Measurements from ENCODE around the gene TBX18. TPM values are rescaled to one million over a fixed set of nuclear protein-coding genes. Genes with fewer than 3 reads are reported as not detected.

TBX18 gene
- total RNA-seq, 3 donors from 2014 or later: 0.23 to 1.7 (median 0.82) TPM

DNA sequence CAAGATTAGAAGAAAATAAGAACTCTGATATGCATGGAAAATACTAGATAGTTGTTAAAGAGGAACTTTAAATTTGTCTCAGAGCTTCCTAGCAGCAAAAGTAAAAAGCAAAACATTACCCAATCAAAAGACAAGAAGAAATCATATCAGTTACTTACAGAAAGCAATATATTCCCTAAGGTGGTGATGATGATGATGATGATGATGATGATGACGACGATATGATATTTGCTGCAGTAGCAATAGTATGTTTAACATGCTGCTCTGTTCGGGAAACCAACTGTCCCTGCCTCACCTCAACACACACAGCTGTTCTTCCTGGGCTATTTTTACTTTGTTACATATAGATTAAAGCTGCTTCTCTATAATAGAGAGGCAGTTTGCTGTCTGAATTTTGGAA is 12.0 kb upstream of the TBX18 start:
- Histone ChIP-seq H3K4me1 (ENCODE audit: low read depth) (peaks cover 3% of the 10 kb centered on the region), H3K36me3 (ENCODE audit: low read depth) (no peaks in the 10 kb centered on the region), H3K9me3 (no peaks in the 10 kb centered on the region), H3K4me3 (no peak overlapping the region)
- no peak for ATAC-seq
- no peak for DNase-seq
- TF ChIP-seq, protein P1, sequence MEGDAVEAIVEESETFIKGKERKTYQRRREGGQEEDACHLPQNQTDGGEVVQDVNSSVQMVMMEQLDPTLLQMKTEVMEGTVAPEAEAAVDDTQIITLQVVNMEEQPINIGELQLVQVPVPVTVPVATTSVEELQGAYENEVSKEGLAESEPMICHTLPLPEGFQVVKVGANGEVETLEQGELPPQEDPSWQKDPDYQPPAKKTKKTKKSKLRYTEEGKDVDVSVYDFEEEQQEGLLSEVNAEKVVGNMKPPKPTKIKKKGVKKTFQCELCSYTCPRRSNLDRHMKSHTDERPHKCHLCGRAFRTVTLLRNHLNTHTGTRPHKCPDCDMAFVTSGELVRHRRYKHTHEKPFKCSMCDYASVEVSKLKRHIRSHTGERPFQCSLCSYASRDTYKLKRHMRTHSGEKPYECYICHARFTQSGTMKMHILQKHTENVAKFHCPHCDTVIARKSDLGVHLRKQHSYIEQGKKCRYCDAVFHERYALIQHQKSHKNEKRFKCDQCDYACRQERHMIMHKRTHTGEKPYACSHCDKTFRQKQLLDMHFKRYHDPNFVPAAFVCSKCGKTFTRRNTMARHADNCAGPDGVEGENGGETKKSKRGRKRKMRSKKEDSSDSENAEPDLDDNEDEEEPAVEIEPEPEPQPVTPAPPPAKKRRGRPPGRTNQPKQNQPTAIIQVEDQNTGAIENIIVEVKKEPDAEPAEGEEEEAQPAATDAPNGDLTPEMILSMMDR (IDR thresholded peaks at IDR 0.05): no peak
- intact Hi-C loops (cut with DNase I, micrococcal nuclease): no loop called here

GRCh38 chr6:84775751-84776150 is 11.4 kb upstream of the TBX18 start:
- DNase-seq: no peak
- Histone ChIP-seq H3K4me3 (no peak overlapping the region), H3K9me3 (no peaks in the 10 kb centered on the region), H3K36me3 (ENCODE audit: low read depth) (no peaks in the 10 kb centered on the region), H3K4me1 (ENCODE audit: low read depth) (peaks cover 3% of the 10 kb centered on the region)
- intact Hi-C loops (cut with DNase I, micrococcal nuclease): no loop called here
- no peak for ATAC-seq
- TF ChIP-seq, protein P1 (IDR thresholded peaks at IDR 0.05): no peak

DNA sequence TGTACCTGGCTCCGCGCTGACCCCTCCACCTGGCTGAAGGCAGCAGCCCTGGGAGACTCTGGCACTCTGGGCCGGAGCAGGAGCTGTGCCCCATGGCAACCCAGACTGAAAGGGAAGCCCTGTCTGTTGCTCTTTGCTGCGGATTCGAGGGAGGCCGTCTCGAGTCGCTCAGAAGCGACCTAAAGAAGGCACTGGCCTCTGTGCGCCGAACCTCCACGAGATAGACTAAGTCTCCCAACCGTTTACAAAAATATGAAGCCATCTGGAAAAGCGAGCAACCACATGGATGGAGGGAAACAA is 10.5 kb upstream of the TBX18 start:
- intact Hi-C loops (cut with DNase I, micrococcal nuclease): no loop called here
- TF ChIP-seq, protein P1 (IDR thresholded peaks at IDR 0.05): no peak
- Histone ChIP-seq H3K36me3 (ENCODE audit: low read depth) (no peaks in the 10 kb centered on the region), H3K9me3 (no peaks in the 10 kb centered on the region), H3K4me3 (no peak overlapping the region), H3K4me1 (ENCODE audit: low read depth) (peaks cover 3% of the 10 kb centered on the region)
- DNase-seq (no peak), ATAC-seq (no peak)

- no peak overlapping the region for H3K4me3 ChIP-seq
- DNase-seq: peak; percentile 38 to 51 (median 41)
- intact Hi-C loops (cut with DNase I, micrococcal nuclease): no loop called here
- ATAC-seq: peak; percentile 92
- TF ChIP-seq, protein P1 (IDR thresholded peaks at IDR 0.05): no peak
- peaks cover 3% of the 10 kb centered on the region for H3K4me1 ChIP-seq (ENCODE audit: low read depth)
- no peaks in the 10 kb centered on the region for H3K9me3 ChIP-seq
- H3K36me3 ChIP-seq (ENCODE audit: low read depth): no peaks in the 10 kb centered on the region
These were observed 10.0 kb upstream of the TBX18 start for GRCh38 chr6:84774157-84774984.

DNA sequence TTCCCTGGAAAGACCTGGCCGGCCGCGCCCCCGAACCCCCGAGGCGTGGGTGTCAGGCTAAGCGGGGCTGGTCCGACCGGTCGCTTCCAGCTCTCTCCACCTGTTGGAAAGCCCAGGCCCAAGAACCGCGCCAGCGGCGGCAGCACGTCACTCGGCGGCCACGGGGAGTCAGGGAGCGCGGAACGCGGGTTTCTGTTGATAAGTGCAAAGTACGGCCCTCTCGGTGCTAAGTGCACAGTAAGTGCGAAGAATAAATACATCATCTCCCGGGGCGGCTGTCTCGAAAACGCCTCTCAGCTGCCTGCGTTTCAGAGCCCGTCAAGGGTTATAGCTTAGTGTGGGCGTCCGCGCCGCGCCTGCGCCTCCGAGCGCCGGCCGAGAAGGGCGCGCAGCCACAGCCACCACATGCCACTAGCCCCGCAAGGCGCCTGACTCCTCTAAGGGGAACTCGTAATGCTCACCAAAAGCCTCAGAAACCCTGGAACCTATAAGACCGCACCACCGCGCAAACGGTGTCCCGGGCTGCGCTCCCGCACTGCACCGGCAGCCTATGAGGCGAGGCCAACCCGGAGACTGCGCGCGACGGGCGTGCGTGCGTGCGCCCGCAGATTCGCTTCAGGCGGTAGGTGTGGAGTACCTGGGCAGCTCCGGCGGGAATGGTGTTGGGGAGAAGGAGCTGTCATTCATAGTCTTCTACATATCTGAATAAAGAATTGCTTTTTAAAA is 9.2 kb upstream of the TBX18 start:
- ATAC-seq: peak; percentile 43
- Histone ChIP-seq H3K9me3 (no peaks in the 10 kb centered on the region), H3K4me3 (no peak overlapping the region), H3K4me1 (ENCODE audit: low read depth) (peaks cover 3% of the 10 kb centered on the region), H3K36me3 (ENCODE audit: low read depth) (no peaks in the 10 kb centered on the region)
- TF ChIP-seq, protein P1 (IDR thresholded peaks at IDR 0.05): no peak
- intact Hi-C loops (cut with DNase I, micrococcal nuclease): no loop called here
- DNase-seq: peak in 2 of 3 donors; percentile 23 to 51

All from mucosa of descending colon (tissue), 3 donors.